Smooth muscle cell of the coronary artery (primary cell): ENCODE measurements around the gene CDKN2C. TPM values are rescaled to one million over a fixed set of nuclear protein-coding genes. Genes with fewer than 3 reads are reported as not detected.

ENCODE experiments used
- total RNA-seq: library from RNA; depleted of rRNA; stranded (reverse); fragments of >200 nt; gene quantifications from 2 replicates; pipeline ENCODE4 v1.2.3, GENCODE V29; 2014; ENCODE audit warnings: low replicate concordance

The CDKN2C gene
- 14.7 and 16.8 TPM in 2 replicates for total RNA-seq

DNA sequence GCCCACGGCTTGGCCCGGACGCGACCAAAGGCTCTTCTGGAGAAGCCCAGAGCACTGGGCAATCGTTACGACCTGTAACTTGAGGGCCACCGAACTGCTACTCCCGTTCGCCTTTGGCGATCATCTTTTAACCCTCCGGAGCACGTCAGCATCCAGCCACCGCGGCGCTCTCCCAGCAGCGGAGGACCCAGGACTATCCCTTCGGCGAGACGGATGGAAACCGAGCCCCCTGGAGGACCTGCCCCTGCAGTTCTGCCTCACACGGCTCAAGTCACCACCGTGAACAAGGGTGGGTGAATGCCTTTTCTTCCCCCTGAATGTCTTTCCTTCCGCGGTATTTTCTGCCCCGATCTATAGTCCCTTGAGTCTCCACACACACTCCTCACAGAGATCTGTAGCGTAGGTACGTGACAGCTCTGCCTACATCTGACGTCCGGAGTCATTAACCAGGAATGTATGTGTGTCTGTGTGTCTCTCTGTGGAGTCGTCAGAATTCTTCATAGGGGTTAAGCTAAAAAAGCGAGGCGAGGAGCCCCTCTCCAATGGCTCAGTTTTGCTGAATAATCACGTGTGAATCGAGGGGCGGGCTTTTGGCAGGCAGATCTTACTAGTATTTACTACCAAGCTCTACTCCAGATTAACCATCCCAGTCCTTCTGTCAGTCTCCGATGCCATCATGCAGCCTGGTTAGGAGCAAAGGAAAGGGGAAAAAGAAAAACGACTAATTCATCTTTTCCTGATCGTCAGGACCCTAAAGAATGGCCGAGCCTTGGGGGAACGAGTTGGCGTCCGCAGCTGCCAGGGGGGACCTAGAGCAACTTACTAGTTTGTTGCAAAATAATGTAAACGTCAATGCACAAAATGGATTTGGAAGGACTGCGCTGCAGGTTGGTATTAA, at the start of gene CDKN2C:
Gene CDKN2C, plus strand, starts transcription at position 635 of the 898 bp plus-strand sequence. Its CDS starts 124 bp downstream, at position 759.

DNA sequence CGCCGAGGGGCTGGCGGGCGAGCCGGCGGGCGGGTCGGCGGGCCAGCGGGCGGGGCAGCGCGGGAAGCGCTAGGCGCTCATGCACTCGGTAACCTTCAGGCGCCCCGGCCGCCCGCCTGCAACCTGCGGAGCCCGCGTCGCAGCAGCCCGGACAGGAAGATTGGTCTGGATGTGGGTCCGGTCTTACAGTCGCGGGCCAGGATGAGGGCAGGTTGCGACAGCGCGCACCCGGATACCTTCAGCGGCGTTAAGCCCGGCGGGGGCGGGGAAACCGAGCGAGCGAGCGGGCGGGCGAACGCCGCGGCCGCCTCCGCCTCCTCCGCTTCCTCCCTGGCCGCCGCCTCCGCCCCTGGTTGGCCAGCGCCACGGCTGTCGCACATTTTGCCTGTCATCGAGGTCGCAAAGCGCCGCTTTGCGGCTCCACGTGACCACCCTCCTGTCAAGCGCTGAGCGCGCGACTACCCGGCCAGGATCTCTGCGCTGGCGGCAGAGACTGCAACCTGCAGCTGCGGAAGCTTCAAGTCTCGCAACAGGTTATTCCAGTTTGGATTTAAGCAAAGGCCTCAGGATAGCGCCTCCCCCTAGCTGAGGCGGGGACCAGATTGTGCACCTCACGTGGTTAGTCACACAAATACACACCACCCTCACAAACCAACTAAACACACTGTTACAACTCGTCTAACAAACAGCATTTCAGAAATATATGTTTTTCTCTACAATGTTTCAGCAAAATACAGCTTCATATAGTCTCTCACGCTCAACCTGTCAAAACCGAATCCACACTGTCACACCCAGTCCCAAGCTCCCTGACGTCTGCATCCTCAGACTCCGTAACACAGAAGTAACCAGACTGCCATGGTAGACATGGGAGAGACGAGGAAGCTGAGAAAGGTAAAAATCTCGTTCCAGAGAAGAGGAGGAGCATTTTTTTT, 9.9 kb upstream of the CDKN2C start, which contains the start of gene FAF1:
Gene FAF1, minus strand, starts transcription at position 355 of the 932 bp plus-strand sequence. CDS start 456 bp downstream, outside the sequence.

Other genes with a start within 250 kb of the CDKN2C start
- 30.5 and 40.7 TPM in 2 replicates for gene FAF1, start 10.0 kb upstream of the CDKN2C start, total RNA-seq
- not detected in 2 replicates for gene C1orf185, start 132.0 kb downstream of the CDKN2C start, total RNA-seq